SK-N-SH (cell line): ENCODE measurements around the gene ANKRD52. TPM values are rescaled to one million over a fixed set of nuclear protein-coding genes. Genes with fewer than 3 reads are reported as not detected.
A peak's percentile ranks its signal among the peaks of the same experiment; 100 is the strongest.

ENCODE experiments used
- CTCF ChIA-PET: fragments of 300-600, 350-600 bp; formaldehyde crosslinking; extraction: SDS; loops from one replicate; lab custom pipeline; 2021; lab: Yijun Ruan, JAX
- POLR2A ChIA-PET: fragments of 350-600 bp; sonication (Branson Sonifier 250); formaldehyde crosslinking; extraction: SDS; loops from one replicate; lab custom pipeline; 2020; ENCODE audit warnings: antibody characterized with exemption, inconsistent platforms; lab: Yijun Ruan, JAX
- DNase-seq: peaks from one replicate; pipeline ENCODE4 v3.0.0; 2012
- H2AFZ ChIP-seq: fragments of 200-600 bp; sonication (generic); 2 replicates; pipeline ENCODE4 v1.8.1; 2016; ENCODE audit warnings: antibody characterized with exemption, mild to moderate bottlenecking, low read depth
- H3F3A ChIP-seq: fragments of 200-600 bp; sonication (generic); replicated peaks from 2 replicates; pipeline ENCODE3; 2016; ENCODE audit warnings: antibody characterized with exemption, mild to moderate bottlenecking; ENCODE audit not compliant: insufficient read depth
- H3K27ac ChIP-seq, 2 experiments: fragments of 200-500 bp in 1 of 2; fragments of 200-600 bp in 1 of 2; sonication (Bioruptor generic) in 1 of 2; sonication (generic), shearing (Covaris generic) in 1 of 2; 2 replicates each; pipeline versions ENCODE4 v1.5.1 to v1.6.1; 2014 to 2016; ENCODE audit warnings: low read depth in 2 of 2, inconsistent platforms in 1 of 2, low read length in 1 of 2, mild to moderate bottlenecking in 1 of 2, mixed read lengths in 1 of 2
- H3K27me3 ChIP-seq: fragments of 200-600 bp; sonication (generic), shearing (Covaris generic); 2 replicates; pipeline ENCODE4 v1.6.1; 2016; ENCODE audit warnings: mixed run types; ENCODE audit not compliant: insufficient read depth
- H3K36me3 ChIP-seq, 2 experiments: fragments of 200-500 bp in 1 of 2; fragments of 200-600 bp in 1 of 2; sonication (Bioruptor generic) in 1 of 2; sonication (generic) in 1 of 2; replicated peaks in 1 of 2; 2 replicates each; pipeline versions ENCODE3 to v1.5.1; 2014 to 2016; ENCODE audit warnings: low read length in 1 of 2, mild to moderate bottlenecking in 1 of 2; ENCODE audit not compliant: insufficient read depth in 2 of 2, control insufficient read depth in 1 of 2
- H3K4me1 ChIP-seq, 2 experiments: fragments of 200-500 bp in 1 of 2; fragments of 200-600 bp in 1 of 2; sonication (Bioruptor generic) in 1 of 2; sonication (generic), shearing (Covaris generic) in 1 of 2; 2 replicates each; pipeline versions ENCODE4 v1.5.1 to v1.6.1; 2014 to 2016; ENCODE audit warnings: low read depth in 1 of 2, low read length in 1 of 2, mixed run types in 1 of 2; ENCODE audit not compliant: insufficient read depth in 2 of 2, control insufficient read depth in 1 of 2
- H3K4me2 ChIP-seq: fragments of 200-600 bp; sonication (generic), shearing (Covaris generic); 2 replicates; pipeline ENCODE4 v1.6.1; 2017; ENCODE audit warnings: mixed run types
- H3K4me3 ChIP-seq, 2 experiments: fragments of 200-500 bp in 1 of 2; fragments of 200-600 bp in 1 of 2; sonication (Bioruptor generic) in 1 of 2; sonication (generic), shearing (Covaris generic) in 1 of 2; 2 replicates each; pipeline versions ENCODE4 v1.5.1 to v1.8.1; 2014 to 2016; ENCODE audit warnings: low read depth in 2 of 2, inconsistent platforms in 1 of 2, low read length in 1 of 2, mild to moderate bottlenecking in 1 of 2, mixed read lengths in 1 of 2, moderate library complexity in 1 of 2
- H3K79me2 ChIP-seq: fragments of 200-600 bp; sonication (generic); 2 replicates; pipeline ENCODE4 v1.8.1; 2017; ENCODE audit warnings: mild to moderate bottlenecking; ENCODE audit not compliant: insufficient read depth
- H3K9ac ChIP-seq: fragments of 200-600 bp; sonication (generic); 2 replicates; pipeline ENCODE4 v1.6.1; 2017; ENCODE audit warnings: mixed run types
- H3K9me2 ChIP-seq: fragments of 200-600 bp; sonication (generic); 2 replicates; pipeline ENCODE4 v1.6.1; 2017; ENCODE audit warnings: mixed run types
- H3K9me3 ChIP-seq: fragments of 200-600 bp; sonication (generic); 2 replicates; pipeline ENCODE4 v1.6.1; 2017; ENCODE audit warnings: mixed run types, mild to moderate bottlenecking, moderate library complexity
- H4K20me1 ChIP-seq: fragments of 200-600 bp; sonication (generic); 2 replicates; pipeline ENCODE4 v1.6.1; 2017; ENCODE audit warnings: mild to moderate bottlenecking, mixed run types; ENCODE audit not compliant: insufficient read depth
- EZH2phosphoT487 ChIP-seq: fragments of 200-600 bp; sonication (generic); IDR thresholded peaks from 2 replicates; pipeline ENCODE4 v1.6.1; 2017; ENCODE audit warnings: low read depth, mixed run types, mild to moderate bottlenecking, antibody characterized with exemption, moderate library complexity, borderline replicate concordance
- FOSL2 ChIP-seq: IDR thresholded peaks from 2 replicates; pipeline ENCODE4 v1.4.0; 2012; ENCODE audit warnings: low read depth, mild to moderate bottlenecking, moderate library complexity, borderline replicate concordance
- JUND ChIP-seq: IDR thresholded peaks from 2 replicates; pipeline ENCODE4 v1.4.0; 2012
- MAX ChIP-seq: IDR thresholded peaks from 2 replicates; pipeline ENCODE4 v1.4.0; 2012; ENCODE audit warnings: low read depth
- MEF2A ChIP-seq: IDR thresholded peaks from 2 replicates; pipeline ENCODE4 v1.4.0; 2012; ENCODE audit warnings: low read depth, borderline replicate concordance
- NFIC ChIP-seq: IDR thresholded peaks from 2 replicates; pipeline ENCODE4 v1.4.0; 2012; ENCODE audit warnings: borderline replicate concordance
- NRF1 ChIP-seq: IDR thresholded peaks from 2 replicates; pipeline ENCODE4 v1.6.1; 2012; ENCODE audit warnings: low read depth, mild to moderate bottlenecking, low read length
- RCOR1 ChIP-seq: fragments of 150-350 bp; IDR thresholded peaks from 2 replicates; pipeline ENCODE4 v1.6.1; 2017; ENCODE audit warnings: antibody characterized with exemption, low read length
- REST ChIP-seq: IDR thresholded peaks from 2 replicates; pipeline ENCODE4 v1.6.1; 2012; ENCODE audit warnings: mild to moderate bottlenecking, low read depth, low read length, moderate library complexity
- RFX5 ChIP-seq: IDR thresholded peaks from 2 replicates; pipeline ENCODE4 v1.6.1; 2012; ENCODE audit warnings: mild to moderate bottlenecking, improper control_type of control experiment, low read length
- RXRA ChIP-seq: IDR thresholded peaks from 2 replicates; pipeline ENCODE4 v1.4.0; 2012; ENCODE audit warnings: low read depth, mild to moderate bottlenecking, borderline replicate concordance
- SIN3A ChIP-seq: IDR thresholded peaks from 2 replicates; pipeline ENCODE4 v1.6.1; 2012; ENCODE audit warnings: low read depth, mild to moderate bottlenecking, low read length, moderate library complexity, borderline replicate concordance
- TAF1 ChIP-seq: IDR thresholded peaks from 2 replicates; pipeline ENCODE4 v1.6.1; 2012; ENCODE audit warnings: low read depth, mild to moderate bottlenecking, low read length, moderate library complexity, borderline replicate concordance
- TCF12 ChIP-seq: IDR thresholded peaks from 2 replicates; pipeline ENCODE4 v1.4.0; 2012
- TEAD4 ChIP-seq: IDR thresholded peaks from 2 replicates; pipeline ENCODE4 v1.4.0; 2012; ENCODE audit warnings: mild to moderate bottlenecking, borderline replicate concordance; ENCODE audit not compliant: insufficient read depth
- USF1 ChIP-seq: IDR thresholded peaks from 2 replicates; pipeline ENCODE4 v1.4.0; 2012; ENCODE audit warnings: low read depth, borderline replicate concordance
- YY1 ChIP-seq: IDR thresholded peaks from 2 replicates; pipeline ENCODE4 v1.4.0; 2012; ENCODE audit warnings: low read depth, mild to moderate bottlenecking
- WGBS: methylation state at CpG from one replicate; pipeline ENCODE4 v1.1.6; 2017; ENCODE audit warnings: low lambda C conversion rate; 5-methylcytosine and 5-hydroxymethylcytosine counted together
- polyA plus RNA-seq, 3 experiments: library from polyadenylated mRNA; depleted of rRNA; stranded (reverse); fragments of >200 nt; gene quantifications; 2 replicates each; pipeline ENCODE4 v1.2.3, GENCODE V29; 2012
- TF ChIP-seq, protein P1 (sequence below): IDR thresholded peaks from 2 replicates; pipeline ENCODE4; 2012
- TF ChIP-seq, protein P2 (sequence below): fragments of 150-350 bp; IDR thresholded peaks from 2 replicates; pipeline ENCODE4 v1.6.1; 2017; ENCODE audit warnings: antibody characterized with exemption, low read length, low read depth, borderline replicate concordance

ANKRD52 gene
- polyA plus RNA-seq, 1 of the 3 experiments (the other 2 are of a cell fraction): 23.4 TPM

- CTCF ChIA-PET: interaction anchor here (0.9 to 2.1 kb wide), 3 partner anchors 10 to 70 kb away, joined by 3 to 6 read pairs (median 5); no protein-coding TSS in a partner anchor
- DNase-seq: no peak
- H3K27ac ChIP-seq: peak overlapping the region; percentile 41 to 66; a peak in 3 of 4 replicates
These were observed 3.5 kb upstream of the ANKRD52 start for GRCh38 chr12:56261503-56262232.

More at GRCh38 chr12:56261503-56262232, 3.5 kb upstream of the ANKRD52 start:
- WGBS: 62% methylated on average over 5 of the region's 5 CpGs
- H4K20me1 ChIP-seq: peaks cover 6% of the 10 kb centered on the region
- no peaks in the 10 kb centered on the region for H3K9me3 ChIP-seq
- peaks cover 10 to 14% of the 10 kb centered on the region in 2 experiments for H3K4me1 ChIP-seq
- H3K9ac ChIP-seq: no peak overlapping the region; the same call in 1 of the 2 replicates
- H3K79me2 ChIP-seq: peaks cover 15% of the 10 kb centered on the region
- no peak overlapping the region for H3K4me3 ChIP-seq
- H3K27me3 ChIP-seq: no peaks in the 10 kb centered on the region
- H3K4me2 ChIP-seq: peak overlapping the region; percentile 3; the same call in 1 of the 2 replicates
- peak overlapping the region; percentile 69; the same call in 1 of the 2 replicates for H2AFZ ChIP-seq
- no peak for TF ChIP-seq RFX5
- TF ChIP-seq YY1: no peak
- peak; percentile 78 for TF ChIP-seq TCF12
- TF ChIP-seq REST: no peak
- peak; percentile 42; the same call in 1 of the 2 replicates for TF ChIP-seq JUND
- peak; percentile 26; the same call in 1 of the 2 replicates for TF ChIP-seq RXRA
- TF ChIP-seq USF1: peak; percentile 71
- no peak for TF ChIP-seq NRF1
- no peak for TF ChIP-seq MEF2A
- TF ChIP-seq, protein P1, sequence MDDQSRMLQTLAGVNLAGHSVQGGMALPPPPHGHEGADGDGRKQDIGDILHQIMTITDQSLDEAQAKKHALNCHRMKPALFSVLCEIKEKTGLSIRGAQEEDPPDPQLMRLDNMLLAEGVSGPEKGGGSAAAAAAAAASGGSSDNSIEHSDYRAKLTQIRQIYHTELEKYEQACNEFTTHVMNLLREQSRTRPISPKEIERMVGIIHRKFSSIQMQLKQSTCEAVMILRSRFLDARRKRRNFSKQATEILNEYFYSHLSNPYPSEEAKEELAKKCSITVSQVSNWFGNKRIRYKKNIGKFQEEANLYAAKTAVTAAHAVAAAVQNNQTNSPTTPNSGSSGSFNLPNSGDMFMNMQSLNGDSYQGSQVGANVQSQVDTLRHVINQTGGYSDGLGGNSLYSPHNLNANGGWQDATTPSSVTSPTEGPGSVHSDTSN: peak; percentile 21; the same call in 1 of the 2 replicates
- no peak for TF ChIP-seq RCOR1
- TF ChIP-seq MAX: no peak; the same call in 1 of the 2 replicates
- TF ChIP-seq NFIC: no peak
- TF ChIP-seq, protein P2, sequence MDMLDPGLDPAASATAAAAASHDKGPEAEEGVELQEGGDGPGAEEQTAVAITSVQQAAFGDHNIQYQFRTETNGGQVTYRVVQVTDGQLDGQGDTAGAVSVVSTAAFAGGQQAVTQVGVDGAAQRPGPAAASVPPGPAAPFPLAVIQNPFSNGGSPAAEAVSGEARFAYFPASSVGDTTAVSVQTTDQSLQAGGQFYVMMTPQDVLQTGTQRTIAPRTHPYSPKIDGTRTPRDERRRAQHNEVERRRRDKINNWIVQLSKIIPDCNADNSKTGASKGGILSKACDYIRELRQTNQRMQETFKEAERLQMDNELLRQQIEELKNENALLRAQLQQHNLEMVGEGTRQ: no peak
- TF ChIP-seq SIN3A: no peak
- TF ChIP-seq FOSL2: peak; percentile 65
- TF ChIP-seq EZH2phosphoT487: no peak
- no peak for TF ChIP-seq TAF1
- TF ChIP-seq TEAD4: peak; percentile 35; the same call in 1 of the 2 replicates
- POLR2A ChIA-PET: no interaction called here
- H3K9me2 ChIP-seq: no peaks in the 10 kb centered on the region
- H3K36me3 ChIP-seq: no peaks in the 10 kb centered on the region
- peaks cover 39% of the 10 kb centered on the region for H3F3A ChIP-seq
